OCI-LY1 (cell line): ENCODE measurements around the gene TTC28.

Experiments
- H2AFZ ChIP-seq: fragments of 200-600 bp; sonication (generic), shearing (Covaris generic); 2 replicates; pipeline ENCODE4 v1.6.0; 2014; ENCODE audit warnings: antibody characterized with exemption, mild to moderate bottlenecking, low read length
- H3F3A ChIP-seq: fragments of 200-600 bp; sonication (generic), shearing (Covaris generic); 2 replicates; pipeline ENCODE4 v1.6.0; 2014; ENCODE audit warnings: mild to moderate bottlenecking, antibody characterized with exemption, low read length, moderate library complexity; ENCODE audit not compliant: insufficient read depth
- H3K27ac ChIP-seq: fragments of 200-600 bp; sonication (generic); 2 replicates; pipeline ENCODE4 v1.5.1; 2014; ENCODE audit warnings: low read length, mixed run types, mild to moderate bottlenecking, low read depth; ENCODE audit not compliant: poor library complexity, severe bottlenecking
- H3K27me3 ChIP-seq: fragments of 200-600 bp; sonication (generic); 2 replicates; pipeline ENCODE4 v1.6.0; 2014; ENCODE audit warnings: antibody characterized with exemption, mild to moderate bottlenecking, low read length, moderate library complexity; ENCODE audit not compliant: insufficient read depth
- H3K36me3 ChIP-seq: fragments of 200-600 bp; sonication (generic); 2 replicates; pipeline ENCODE4 v1.6.1; 2014; ENCODE audit warnings: mild to moderate bottlenecking, antibody characterized with exemption, low read length, moderate library complexity, mixed read lengths; ENCODE audit not compliant: insufficient read depth
- H3K4me1 ChIP-seq: fragments of 200-600 bp; sonication (generic); 2 replicates; pipeline ENCODE4 v1.5.1; 2014; ENCODE audit warnings: mild to moderate bottlenecking, low read length, moderate library complexity; ENCODE audit not compliant: insufficient read depth, severe bottlenecking
- H3K4me2 ChIP-seq: fragments of 200-600 bp; sonication (generic), shearing (Covaris generic); 2 replicates; pipeline ENCODE4 v1.6.1; 2014; ENCODE audit warnings: low read length
- H3K4me3 ChIP-seq: fragments of 200-600 bp; sonication (generic); 2 replicates; pipeline ENCODE4 v1.5.1; 2014; ENCODE audit warnings: low read length, low read depth, mild to moderate bottlenecking, mixed read lengths; ENCODE audit not compliant: poor library complexity, severe bottlenecking
- H3K79me2 ChIP-seq: fragments of 200-600 bp; shearing (Covaris generic); 2 replicates; pipeline ENCODE4 v1.6.1; 2016; ENCODE audit warnings: mixed run types, low read length, mixed read lengths; ENCODE audit not compliant: insufficient read depth
- H3K9ac ChIP-seq: fragments of 200-600 bp; sonication (generic), shearing (Covaris generic); 2 replicates; pipeline ENCODE4 v1.6.1; 2014; ENCODE audit warnings: mild to moderate bottlenecking, low read length, mixed read lengths
- H3K9me2 ChIP-seq: fragments of 200-600 bp; sonication (generic), shearing (Covaris generic); 2 replicates; pipeline ENCODE4 v1.6.1; 2014; ENCODE audit warnings: low read depth, mild to moderate bottlenecking, low read length, mixed read lengths
- H3K9me3 ChIP-seq: fragments of 200-600 bp; shearing (Covaris generic); 2 replicates; pipeline ENCODE4 v1.6.1; 2014; ENCODE audit warnings: low read length, mixed read lengths
- H4K20me1 ChIP-seq: fragments of 200-600 bp; sonication (generic), shearing (Covaris generic); 2 replicates; pipeline ENCODE4 v1.6.0; 2016; ENCODE audit warnings: mild to moderate bottlenecking, low read length; ENCODE audit not compliant: insufficient read depth
- CTCF ChIP-seq: fragments of 200-600 bp; sonication (generic), shearing (Covaris generic); IDR thresholded peaks from 2 replicates; pipeline ENCODE4 v1.5.1; 2017; ENCODE audit warnings: mild to moderate bottlenecking, antibody characterized with exemption, low read length, moderate library complexity, mixed read lengths
- EZH2 ChIP-seq: fragments of 200-600 bp; sonication (generic), shearing (Covaris generic); IDR thresholded peaks from 2 replicates; pipeline ENCODE4 v1.8.0; 2017; ENCODE audit warnings: borderline replicate concordance, mixed run types, mild to moderate bottlenecking, antibody characterized with exemption, low read length, moderate library complexity, mixed read lengths

TTC28 gene

GRCh38 chr22:27990879-27991278, 688.8 kb downstream of the TTC28 start:
- H3K4me3 ChIP-seq: no peak overlapping the region
- no peaks in the 10 kb centered on the region; the same call in 1 of the 2 replicates for H3K27me3 ChIP-seq
- H3K9me2 ChIP-seq: no peaks in the 10 kb centered on the region
- peak overlapping the region; percentile 51 for H3K27ac ChIP-seq
- no peak overlapping the region for H3K4me2 ChIP-seq
- H3K4me1 ChIP-seq: peaks cover 22% of the 10 kb centered on the region
- no peaks in the 10 kb centered on the region for H3F3A ChIP-seq
- no peaks in the 10 kb centered on the region for H3K79me2 ChIP-seq
- H3K9ac ChIP-seq: no peak overlapping the region
- H3K36me3 ChIP-seq: no peaks in the 10 kb centered on the region
- no peaks in the 10 kb centered on the region for H3K9me3 ChIP-seq
- TF ChIP-seq CTCF: peak; percentile 39
- no peak for TF ChIP-seq EZH2
- H2AFZ ChIP-seq: no peak overlapping the region
- H4K20me1 ChIP-seq: no peaks in the 10 kb centered on the region

GRCh38 chr22:27990451-27990840, 689.2 kb downstream of the TTC28 start:
- Histone ChIP-seq H3K27ac (no peak overlapping the region), H3K9ac (no peak overlapping the region), H3K27me3 (no peaks in the 10 kb centered on the region; the same call in 1 of the 2 replicates), H3K9me2 (no peaks in the 10 kb centered on the region), H3K4me3 (no peak overlapping the region), H3K79me2 (no peaks in the 10 kb centered on the region), H3F3A (no peaks in the 10 kb centered on the region), H3K9me3 (no peaks in the 10 kb centered on the region), H3K4me1 (peaks cover 22% of the 10 kb centered on the region), H3K4me2 (no peak overlapping the region), H4K20me1 (no peaks in the 10 kb centered on the region), H3K36me3 (no peaks in the 10 kb centered on the region), H2AFZ (no peak overlapping the region)
- no peak for TF ChIP-seq CTCF
- TF ChIP-seq EZH2: no peak

DNA sequence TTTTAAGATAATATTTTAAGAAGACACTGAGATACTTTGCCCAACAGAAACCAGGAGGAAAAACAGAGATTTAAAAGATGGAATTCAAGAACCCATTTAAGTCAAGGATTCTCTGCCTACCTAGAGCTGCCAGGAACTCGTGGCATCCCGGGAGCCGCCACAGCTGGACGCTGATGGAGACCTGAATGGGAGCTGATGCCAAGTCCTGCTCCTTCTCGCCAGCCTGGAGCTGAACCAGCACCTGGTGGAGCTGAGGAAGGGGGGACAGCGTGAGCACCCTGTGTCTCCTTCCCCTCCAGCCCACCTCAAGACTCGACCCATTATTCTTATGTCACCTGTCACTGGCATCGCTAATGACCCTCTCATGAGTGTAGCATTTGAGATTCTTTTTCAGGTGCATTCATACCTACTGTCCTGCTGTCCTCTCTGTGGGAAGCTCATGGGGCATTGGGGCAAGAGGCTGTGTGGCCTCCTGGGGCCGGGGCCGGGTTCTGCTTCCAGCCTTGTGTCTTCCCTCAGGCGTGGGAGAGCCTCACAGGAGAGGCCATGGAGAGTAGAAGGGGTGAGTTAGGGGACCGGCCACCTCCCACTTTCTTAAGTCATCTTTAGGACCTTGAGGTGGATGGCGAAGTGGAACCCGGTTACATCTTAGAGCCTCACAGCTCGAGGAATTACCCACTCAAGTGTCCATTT, 689.7 kb downstream of the TTC28 start:
- no peaks in the 10 kb centered on the region for H3K9me2 ChIP-seq
- no peaks in the 10 kb centered on the region for H3K36me3 ChIP-seq
- no peak overlapping the region for H3K4me3 ChIP-seq
- H3K9me3 ChIP-seq: no peaks in the 10 kb centered on the region
- H3K27ac ChIP-seq: no peak overlapping the region
- TF ChIP-seq CTCF: no peak
- no peak for TF ChIP-seq EZH2
- H2AFZ ChIP-seq: no peak overlapping the region
- H4K20me1 ChIP-seq: no peaks in the 10 kb centered on the region
- H3K79me2 ChIP-seq: no peaks in the 10 kb centered on the region
- peaks cover 22% of the 10 kb centered on the region for H3K4me1 ChIP-seq
- no peaks in the 10 kb centered on the region for H3F3A ChIP-seq
- no peak overlapping the region for H3K9ac ChIP-seq
- H3K4me2 ChIP-seq: no peak overlapping the region
- no peaks in the 10 kb centered on the region; the same call in 1 of the 2 replicates for H3K27me3 ChIP-seq
